SW480 (cell line): Measurements from ENCODE around the gene TMEM273.

ENCODE experiments used
- DNase-seq: peaks from one replicate; pipeline ENCODE4 v3.0.0-alpha.2; 2016; ENCODE audit warnings: low spot score

TMEM273 gene

GRCh38 chr10:49187950-49188761 is at the start of gene TMEM273:
Gene TMEM273 (minus strand): TSS chr10:49188391. CDS start chr10:49188336, 55 bp downstream.
- no peak for DNase-seq

- no peak for DNase-seq
These were observed 49.8 kb upstream of the TMEM273 start for GRCh38 chr10:49237985-49238384.

GRCh38 chr10:49235392-49235791 is 47.2 kb upstream of the TMEM273 start:
- DNase-seq, result no peak

- no peak for DNase-seq
These were observed 43.1 kb upstream of the TMEM273 start for GRCh38 chr10:49231086-49231820.

GRCh38 chr10:49230004-49230403 is 41.8 kb upstream of the TMEM273 start:
- peak; percentile 63 for DNase-seq

GRCh38 chr10:49228677-49229076 is 40.5 kb upstream of the TMEM273 start:
- no peak for DNase-seq

- no peak for DNase-seq
These were observed 39.2 kb upstream of the TMEM273 start for GRCh38 chr10:49227406-49227805.

- no peak for DNase-seq
These were observed 38.4 kb upstream of the TMEM273 start for GRCh38 chr10:49226594-49226993.

- DNase-seq, result no peak
These were observed 37.2 kb upstream of the TMEM273 start for GRCh38 chr10:49225218-49225876.

GRCh38 chr10:49223205-49223604 is 35.0 kb upstream of the TMEM273 start:
- DNase-seq, result no peak

GRCh38 chr10:49222170-49222569 is 34.0 kb upstream of the TMEM273 start:
- no peak for DNase-seq

- no peak for DNase-seq
These were observed 32.5 kb upstream of the TMEM273 start for GRCh38 chr10:49220679-49221078.

- peak; percentile 37 for DNase-seq
These were observed 31.8 kb upstream of the TMEM273 start for GRCh38 chr10:49220031-49220430.

GRCh38 chr10:49219248-49219647 is 31.1 kb upstream of the TMEM273 start:
- DNase-seq, result peak; percentile 25

- no peak for DNase-seq
These were observed 30.3 kb upstream of the TMEM273 start for GRCh38 chr10:49218480-49218879.

GRCh38 chr10:49217645-49218044 is 29.5 kb upstream of the TMEM273 start:
- no peak for DNase-seq

- DNase-seq, result no peak
These were observed 25.0 kb upstream of the TMEM273 start for GRCh38 chr10:49213211-49213610.

- no peak for DNase-seq
These were observed 24.6 kb upstream of the TMEM273 start for GRCh38 chr10:49212783-49213182.

- DNase-seq, result no peak
These were observed 23.9 kb upstream of the TMEM273 start for GRCh38 chr10:49212076-49212475.

- DNase-seq, result no peak
These were observed 20.8 kb upstream of the TMEM273 start for GRCh38 chr10:49208996-49209395.

- DNase-seq, result no peak
These were observed 19.8 kb upstream of the TMEM273 start for GRCh38 chr10:49207936-49208487.

GRCh38 chr10:49207113-49207512 is 18.9 kb upstream of the TMEM273 start:
- no peak for DNase-seq

GRCh38 chr10:49205206-49205605 is 17.0 kb upstream of the TMEM273 start:
- no peak for DNase-seq
